LNCaP clone FGC (cell line): ENCODE data around the gene FAM120B.

Experiments
- DNase-seq: peaks from one replicate; pipeline ENCODE4 v3.0.0-alpha.2; 2011; ENCODE audit warnings: low read depth
- H3K4me3 ChIP-seq: 2 replicates; pipeline ENCODE4 v1.5.1; 2011; ENCODE audit warnings: mild to moderate bottlenecking, low read depth, low read length, control low read depth
- TF ChIP-seq, protein P1 (sequence below): IDR thresholded peaks from 2 replicates; pipeline ENCODE4 v1.5.1; 2012; ENCODE audit warnings: mild to moderate bottlenecking; ENCODE audit not compliant: control insufficient read depth, insufficient read depth; ENCODE audit errors: extremely low read depth

FAM120B gene

DNA sequence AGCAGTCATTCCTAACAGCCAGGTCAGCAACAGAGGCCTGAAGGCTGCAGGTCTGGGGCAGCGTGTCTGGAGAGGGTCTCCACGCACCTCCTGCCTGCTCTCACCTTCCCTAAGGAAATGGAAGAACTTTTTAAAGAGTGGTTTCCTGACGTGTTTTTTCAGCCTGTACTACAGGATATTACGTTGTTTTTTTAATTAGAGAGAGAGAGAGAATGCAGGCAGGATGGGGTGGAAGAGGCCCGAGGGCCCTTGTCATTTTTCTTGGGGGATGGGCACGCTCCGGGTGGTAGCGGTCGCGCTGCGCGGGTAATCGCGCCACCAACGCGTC lies 17.7 kb upstream of the FAM120B start:
- TF ChIP-seq, protein P1, sequence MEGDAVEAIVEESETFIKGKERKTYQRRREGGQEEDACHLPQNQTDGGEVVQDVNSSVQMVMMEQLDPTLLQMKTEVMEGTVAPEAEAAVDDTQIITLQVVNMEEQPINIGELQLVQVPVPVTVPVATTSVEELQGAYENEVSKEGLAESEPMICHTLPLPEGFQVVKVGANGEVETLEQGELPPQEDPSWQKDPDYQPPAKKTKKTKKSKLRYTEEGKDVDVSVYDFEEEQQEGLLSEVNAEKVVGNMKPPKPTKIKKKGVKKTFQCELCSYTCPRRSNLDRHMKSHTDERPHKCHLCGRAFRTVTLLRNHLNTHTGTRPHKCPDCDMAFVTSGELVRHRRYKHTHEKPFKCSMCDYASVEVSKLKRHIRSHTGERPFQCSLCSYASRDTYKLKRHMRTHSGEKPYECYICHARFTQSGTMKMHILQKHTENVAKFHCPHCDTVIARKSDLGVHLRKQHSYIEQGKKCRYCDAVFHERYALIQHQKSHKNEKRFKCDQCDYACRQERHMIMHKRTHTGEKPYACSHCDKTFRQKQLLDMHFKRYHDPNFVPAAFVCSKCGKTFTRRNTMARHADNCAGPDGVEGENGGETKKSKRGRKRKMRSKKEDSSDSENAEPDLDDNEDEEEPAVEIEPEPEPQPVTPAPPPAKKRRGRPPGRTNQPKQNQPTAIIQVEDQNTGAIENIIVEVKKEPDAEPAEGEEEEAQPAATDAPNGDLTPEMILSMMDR, result no peak
- no peak for DNase-seq
- H3K4me3 ChIP-seq, result peak overlapping the region; percentile 72

DNA sequence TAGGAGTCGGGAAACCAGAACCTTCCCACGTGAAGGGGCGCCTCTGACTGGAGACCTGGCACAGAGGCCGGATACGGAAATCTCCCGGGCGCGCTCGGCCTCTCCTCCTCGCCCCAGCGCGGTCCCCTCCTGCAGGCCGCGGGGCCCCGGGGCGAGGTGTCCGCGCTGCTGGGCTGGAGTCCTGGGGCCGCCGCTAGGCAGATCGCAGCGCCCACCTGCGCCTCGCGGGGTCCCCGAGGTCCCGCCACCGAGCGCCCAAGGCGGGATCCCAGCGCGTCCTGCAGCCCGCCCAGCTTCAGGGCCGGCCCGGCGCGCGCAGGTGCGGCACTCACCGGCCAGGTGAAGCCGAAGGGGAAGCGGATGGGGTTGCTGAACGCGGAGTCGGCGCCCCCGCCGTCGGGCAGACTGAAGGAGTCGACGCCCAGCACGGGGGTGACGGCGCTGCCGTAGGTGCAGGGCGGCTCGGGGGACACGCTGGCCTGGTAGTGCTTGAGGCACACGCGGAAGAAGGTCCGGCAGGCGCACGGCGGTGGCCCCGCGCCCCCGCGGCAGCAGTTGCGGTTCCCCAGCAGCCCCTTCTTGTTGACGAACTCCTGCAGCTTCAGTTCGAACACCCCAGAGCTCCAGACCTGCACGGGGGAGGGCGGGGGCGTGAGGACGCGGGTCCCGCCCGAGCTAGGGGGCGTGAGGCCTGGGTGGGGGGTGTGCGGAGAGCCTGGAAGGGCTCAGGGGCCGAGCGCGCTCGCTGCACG lies 17.2 kb upstream of the FAM120B start:
- no peak for DNase-seq
- TF ChIP-seq, protein P1, result no peak
- peak overlapping the region; percentile 72 for H3K4me3 ChIP-seq

DNA sequence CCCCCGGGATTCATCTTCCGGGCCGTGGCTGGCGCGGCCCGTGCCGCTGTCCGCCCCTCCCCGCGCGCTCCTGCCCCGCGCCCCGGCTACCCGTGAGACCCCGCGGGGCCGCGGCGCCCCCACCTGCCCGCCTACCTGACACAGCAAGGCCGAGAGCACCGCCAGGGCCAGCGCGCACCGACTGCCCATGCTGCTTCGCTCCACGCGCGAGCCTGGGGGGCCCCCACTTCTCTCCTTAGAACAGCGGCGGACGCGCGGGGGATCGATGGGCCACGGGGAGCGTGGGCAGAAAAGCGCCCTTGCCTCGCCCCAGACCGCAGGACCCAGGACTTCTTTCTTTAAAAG lies 16.6 kb upstream of the FAM120B start:
- TF ChIP-seq, protein P1, result peak; percentile 25; the same call in 1 of the 2 replicates
- DNase-seq, result no peak
- peak overlapping the region; percentile 72 for H3K4me3 ChIP-seq

DNA sequence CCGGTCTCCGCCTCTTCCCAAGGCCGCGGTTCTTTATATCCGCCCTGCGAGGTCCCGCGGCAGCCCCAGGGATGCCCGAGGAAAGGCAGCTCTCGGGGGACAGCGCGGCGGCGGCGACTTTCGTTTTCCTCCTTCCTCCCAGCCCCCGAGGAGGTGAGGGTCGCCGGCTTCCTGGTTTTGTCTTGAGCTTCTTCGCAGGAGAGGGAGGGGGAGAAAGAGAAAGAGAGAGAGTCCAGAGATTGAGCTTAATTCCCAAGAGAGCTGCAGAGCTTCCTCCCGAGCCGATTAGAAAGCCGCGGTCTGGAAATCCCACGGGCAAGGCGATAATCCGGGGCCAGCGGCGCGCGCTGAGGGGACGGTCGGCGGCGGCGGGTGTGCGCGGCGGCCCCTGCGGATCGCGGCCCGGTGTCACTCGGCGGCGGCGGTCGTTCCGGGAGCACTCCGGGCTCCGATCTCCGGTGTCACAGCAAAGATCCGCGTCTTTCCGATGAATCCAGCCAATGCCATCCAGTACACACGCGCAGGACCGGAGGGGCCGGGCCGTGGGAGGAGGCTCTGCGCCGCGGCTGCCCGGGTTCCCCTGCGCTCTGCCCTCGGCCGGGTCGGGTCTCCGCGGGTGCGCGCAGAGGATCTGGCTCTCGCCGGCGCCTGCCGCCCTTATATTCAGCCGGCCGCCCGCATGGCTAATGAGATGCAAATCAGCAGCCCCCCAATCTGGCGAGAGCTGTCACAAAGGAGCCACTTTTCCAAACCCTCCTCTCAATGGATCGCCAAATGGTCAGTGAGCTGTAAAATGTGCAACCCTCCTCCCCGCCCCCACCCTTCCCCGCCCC lies 16.0 kb upstream of the FAM120B start, which contains the start of gene DLL1:
Gene DLL1 (minus strand): TSS at position 783 of the 833 bp plus-strand sequence. CDS start 939 bp downstream, outside the sequence.
- H3K4me3 ChIP-seq, result peak within 1 kb of the TSS; percentile 72
- DNase-seq, result no peak
- TF ChIP-seq, protein P1, result no peak

DNA sequence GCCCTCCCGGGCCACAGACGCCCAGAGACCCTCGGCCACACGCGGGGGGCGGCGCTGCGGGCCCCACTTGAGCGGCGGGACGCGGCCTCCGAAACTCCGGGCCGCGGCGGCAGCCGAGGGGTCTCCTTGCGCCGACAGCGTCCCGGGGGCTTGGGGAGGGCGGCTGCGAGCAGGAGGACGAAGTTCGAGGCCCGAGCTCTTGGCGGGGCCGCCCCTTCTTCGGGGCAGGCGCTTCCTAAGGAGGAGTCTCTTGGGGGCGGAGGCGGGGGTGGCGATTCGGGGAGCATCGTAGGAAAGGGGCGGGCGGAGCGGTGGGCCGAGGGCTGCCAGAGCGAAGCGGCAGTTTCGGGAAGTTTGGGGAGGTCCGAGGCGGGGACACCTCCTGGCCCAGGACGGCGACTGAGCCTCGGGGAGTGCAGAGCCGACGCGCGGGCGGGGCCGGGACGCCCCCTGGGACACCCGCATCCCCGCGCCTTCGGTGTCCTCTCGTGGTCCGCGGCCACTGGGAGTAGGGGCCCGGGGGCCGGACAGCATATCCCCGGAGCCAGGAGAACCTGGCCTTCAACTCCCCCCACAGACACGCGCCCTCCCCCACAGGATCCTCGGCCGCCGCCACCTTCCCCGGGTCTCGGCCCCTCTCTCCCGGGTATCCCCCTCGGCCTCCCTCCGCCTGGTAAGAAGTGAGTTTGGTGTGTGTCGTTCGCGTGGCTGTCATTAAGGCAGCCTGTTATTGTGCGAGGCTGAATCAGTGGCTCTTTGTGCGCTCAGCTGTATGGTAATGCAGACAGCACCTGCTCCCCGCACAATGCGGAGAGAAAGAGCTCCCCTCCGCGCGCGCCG lies 15.1 kb upstream of the FAM120B start:
- DNase-seq, result no peak
- TF ChIP-seq, protein P1, result no peak
- peak overlapping the region; percentile 72; the same call in 1 of the 2 replicates for H3K4me3 ChIP-seq

DNA sequence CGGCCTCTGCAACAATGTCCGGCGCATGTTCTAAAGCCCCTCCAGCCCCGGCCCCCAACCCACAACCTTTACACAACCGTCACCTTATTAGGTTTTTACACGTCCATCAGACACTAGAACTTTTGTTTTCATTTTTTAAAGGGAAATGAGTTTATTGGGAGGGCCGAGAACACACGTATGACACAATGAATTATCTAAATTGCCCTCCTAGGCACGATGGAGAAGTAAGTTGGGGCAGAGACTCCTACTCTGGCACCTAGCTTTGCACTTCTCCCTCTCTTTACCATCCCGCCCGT lies 14.5 kb upstream of the FAM120B start:
- DNase-seq, result no peak
- H3K4me3 ChIP-seq, result no peak overlapping the region
- TF ChIP-seq, protein P1, result no peak
